Measurements from ENCODE around the gene ZCCHC24. TPM values are rescaled to one million over a fixed set of nuclear protein-coding genes. Genes with fewer than 3 reads are reported as not detected.

ZCCHC24 gene
- total and polyA plus RNA-seq, 2 of the 8 experiments (the other 6 are each of a cell fraction or from before 2014, with no cell fraction given), result 3.9 to 6.9 TPM

- TF ChIP-seq NRF1 (IDR thresholded peaks at IDR 0.05; ENCODE audit: low read depth, low read length) (no peak), POU5F1 (IDR thresholded peaks at IDR 0.05; ENCODE audit: low read depth, low read length) (no peak), SIN3A (conservative IDR thresholded peaks at IDR 0.05 in 1 of 2, IDR thresholded peaks at IDR 0.05 in 1 of 2; ENCODE audit: low read depth in 1 of 2, low read length in 2 of 2) (no peak), RXRA (IDR thresholded peaks at IDR 0.05; ENCODE audit: insufficient read depth, low read depth, low read length) (no peak), CBX8 (IDR thresholded peaks at IDR 0.05; ENCODE audit: borderline replicate concordance, low read depth, low read length) (no peak), FOSL1 (IDR thresholded peaks at IDR 0.05; ENCODE audit: insufficient read depth, low read depth, low read length) (no peak), RNF2 (IDR thresholded peaks at IDR 0.05; ENCODE audit: borderline replicate concordance, low read depth, low read length, missing control alignments, poor library complexity, severe bottlenecking) (no peak), SP2 (IDR thresholded peaks at IDR 0.05; ENCODE audit: low read length) (no peak)
Measured at GRCh38 chr10:79409038-79409725, 36.2 kb downstream of the ZCCHC24 start (continued).
